ENCODE data around the gene CDC23.
"Not testable (repeated sequence)": the region's sequence is repeated elsewhere in the genome, so short reads cannot be mapped to it uniquely, and the experiment has no call there.

Gene CDC23

DNA sequence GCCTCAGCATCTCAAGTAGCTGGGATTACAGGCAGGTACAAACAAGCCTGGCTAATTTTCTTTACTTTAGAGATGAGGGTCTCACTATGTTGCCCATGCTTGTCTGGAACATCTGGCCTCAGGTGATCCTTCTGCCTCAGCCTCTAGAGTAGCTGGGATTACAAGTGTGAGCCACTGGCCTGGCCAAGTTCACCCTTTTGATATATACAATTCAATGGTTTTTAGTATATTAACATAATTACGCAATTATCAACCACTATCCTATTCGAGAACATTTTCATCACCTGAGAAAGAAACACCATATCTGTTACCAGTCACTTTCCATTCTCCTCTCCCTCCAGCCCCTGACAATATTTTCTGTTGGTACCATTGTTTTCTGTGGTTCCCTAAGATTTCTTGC, 3.7 kb upstream of the CDC23 start:
- no peak for DNase-seq (ENCODE audit: low spot score)

DNA sequence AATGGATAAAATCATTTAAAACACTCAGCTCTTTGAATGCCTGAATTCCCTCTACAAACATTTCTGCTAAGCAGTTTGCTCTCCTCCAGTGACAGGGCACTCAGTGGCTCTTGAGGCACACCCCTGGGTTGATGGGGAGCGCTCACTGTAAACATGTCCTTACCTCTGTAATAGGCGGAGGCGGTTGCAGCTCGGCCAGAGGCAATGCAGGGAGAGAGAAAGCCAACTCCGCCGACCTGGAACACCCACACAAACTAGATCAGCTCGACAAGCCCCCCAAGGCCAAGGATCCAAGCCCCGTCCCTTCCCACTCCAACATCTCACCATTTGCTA, 329 bp downstream of the CDC23 start:
- DNase-seq (ENCODE audit: low spot score) = peak; percentile 51

DNA sequence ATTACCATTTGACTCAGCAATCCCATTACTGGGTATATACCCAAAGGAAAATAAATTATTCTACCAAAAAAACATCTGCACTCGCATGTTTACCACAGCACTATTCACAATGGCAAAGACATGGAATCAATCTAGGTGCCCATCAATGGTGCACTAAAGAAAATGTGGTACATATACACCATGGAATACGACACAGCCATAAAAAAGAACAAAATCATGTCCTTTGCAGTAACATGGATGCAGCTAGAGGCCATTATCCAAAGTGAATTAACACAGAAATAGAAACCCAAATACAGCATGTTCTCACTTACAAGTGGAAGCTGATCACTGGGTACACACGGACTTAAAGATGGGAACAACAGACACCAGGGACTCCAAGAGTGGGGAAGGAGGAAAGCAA, 2.1 kb downstream of the CDC23 start:
- no peak for DNase-seq (ENCODE audit: low spot score)

DNA sequence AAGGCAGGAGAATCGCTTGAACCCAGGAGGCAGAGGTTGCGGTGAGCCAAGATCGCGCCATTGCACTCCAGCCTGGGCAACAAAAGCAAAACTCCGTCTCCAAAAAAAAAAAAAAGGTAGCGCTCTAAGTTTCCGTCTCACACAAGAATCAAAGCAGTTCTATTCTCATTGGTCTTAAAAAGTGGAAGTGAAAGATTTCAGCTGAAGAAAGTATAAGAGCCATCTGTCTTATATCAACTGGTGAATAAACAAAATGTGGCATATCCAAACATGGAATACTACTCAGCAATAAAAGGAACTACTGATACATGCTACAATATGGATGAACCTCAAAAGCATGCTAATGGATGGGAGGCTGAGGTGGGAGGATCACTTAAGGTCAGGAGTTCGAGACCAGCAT, 19.3 kb downstream of the CDC23 start:
- not testable (repeated sequence) for DNase-seq (ENCODE audit: low spot score)

DNA sequence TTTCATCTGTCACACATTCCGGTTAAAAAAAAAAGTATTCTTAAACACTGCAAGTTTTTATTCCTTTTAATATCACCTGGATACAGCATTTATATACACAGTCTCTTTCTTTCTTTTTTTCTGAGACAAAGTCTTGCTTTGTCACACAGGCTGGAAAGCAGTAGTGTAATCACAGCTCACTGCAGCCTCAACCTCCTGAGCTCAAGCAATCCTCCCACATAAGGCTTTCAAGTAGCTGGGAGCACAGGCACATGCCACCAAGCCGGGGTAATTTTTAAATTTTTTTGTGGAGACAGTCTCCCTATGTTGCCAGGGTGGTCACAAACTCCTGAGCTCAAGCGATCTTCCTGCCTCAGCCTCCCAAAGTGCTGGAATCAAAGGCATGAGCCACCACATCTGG, 20.3 kb downstream of the CDC23 start:
- DNase-seq (ENCODE audit: low spot score) = no peak

DNA sequence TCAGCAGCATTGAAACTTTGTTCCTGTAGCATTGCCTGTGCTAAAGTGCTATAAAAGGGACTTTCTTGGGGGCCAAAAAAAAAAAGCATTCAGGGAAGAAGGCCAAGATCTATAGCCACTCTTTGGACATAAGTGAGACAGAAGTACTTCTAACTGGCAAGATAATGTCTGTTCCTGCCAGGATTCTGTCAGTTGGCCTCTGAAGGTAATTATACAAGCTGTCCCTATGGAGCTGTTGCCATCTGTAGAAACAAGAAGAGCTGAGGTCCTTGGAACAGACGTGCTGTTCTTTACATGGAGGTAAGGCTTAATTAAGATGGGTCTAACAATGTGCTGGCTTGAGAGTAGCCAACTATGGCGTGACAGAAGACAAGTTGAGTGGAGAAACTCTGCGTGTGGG, 24.5 kb downstream of the CDC23 start:
- DNase-seq (ENCODE audit: low spot score) = no peak

DNA sequence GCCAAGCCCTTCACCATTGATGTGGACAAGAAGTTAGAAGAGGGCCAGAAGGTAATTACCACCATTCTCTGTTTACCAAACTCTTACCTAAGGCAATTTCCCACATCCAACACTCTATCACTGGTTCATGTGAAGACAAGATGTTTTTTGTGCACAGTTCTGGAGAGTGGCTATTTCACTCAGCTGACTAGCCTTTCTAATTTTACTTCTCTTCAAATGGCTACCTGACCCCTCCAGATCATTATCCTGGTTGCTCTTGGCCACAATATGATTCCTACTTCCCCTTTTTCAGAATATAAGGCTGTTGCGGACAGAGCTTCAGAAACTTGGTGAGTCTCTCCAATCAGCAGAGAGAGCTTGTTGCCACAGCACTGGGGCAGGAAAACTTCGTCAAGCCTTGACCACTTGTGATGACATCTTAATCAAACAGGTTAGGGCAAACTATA, 27.1 kb downstream of the CDC23 start:
- DNase-seq (ENCODE audit: low spot score) = no peak

DNA sequence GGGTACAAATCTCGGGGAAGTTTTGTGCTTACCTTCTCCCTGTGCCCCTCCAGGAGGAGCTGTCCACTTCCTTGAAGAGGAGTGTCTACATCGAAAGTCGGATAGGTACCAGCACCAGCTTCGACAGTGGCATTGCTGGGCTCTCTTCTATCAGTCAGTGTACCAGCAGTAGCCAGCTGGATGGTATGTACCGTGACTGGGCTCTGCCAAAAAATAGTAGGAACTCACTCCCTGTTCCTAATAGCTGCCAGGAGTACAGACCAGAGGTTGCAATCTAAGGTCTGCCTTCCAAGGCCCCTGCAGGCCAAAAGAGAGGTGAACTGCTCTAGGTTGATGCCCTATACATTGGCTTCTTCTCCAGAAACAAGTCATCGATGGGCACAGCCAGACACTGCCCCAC, 30.3 kb downstream of the CDC23 start:
- DNase-seq (ENCODE audit: low spot score) = no peak

DNA sequence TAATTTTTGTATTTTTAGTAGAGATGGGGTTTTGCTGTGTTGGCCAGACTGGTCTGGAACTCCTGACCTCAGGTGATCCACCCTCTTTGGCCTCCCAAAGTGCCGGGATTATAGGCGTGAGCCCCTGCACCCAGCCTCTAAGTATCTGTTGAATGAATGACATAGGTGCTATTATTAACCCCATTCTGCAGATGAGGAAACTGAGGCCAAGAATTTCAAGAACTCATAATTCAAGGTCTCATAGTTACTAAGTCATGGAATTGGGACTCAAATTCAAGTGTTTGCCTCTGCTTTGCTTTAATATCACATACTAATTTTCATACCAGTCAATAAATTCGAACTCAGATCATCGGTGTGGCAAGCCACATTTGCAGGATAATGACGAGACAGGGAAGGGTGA, 32.3 kb downstream of the CDC23 start:
- DNase-seq (ENCODE audit: low spot score) = no peak

DNA sequence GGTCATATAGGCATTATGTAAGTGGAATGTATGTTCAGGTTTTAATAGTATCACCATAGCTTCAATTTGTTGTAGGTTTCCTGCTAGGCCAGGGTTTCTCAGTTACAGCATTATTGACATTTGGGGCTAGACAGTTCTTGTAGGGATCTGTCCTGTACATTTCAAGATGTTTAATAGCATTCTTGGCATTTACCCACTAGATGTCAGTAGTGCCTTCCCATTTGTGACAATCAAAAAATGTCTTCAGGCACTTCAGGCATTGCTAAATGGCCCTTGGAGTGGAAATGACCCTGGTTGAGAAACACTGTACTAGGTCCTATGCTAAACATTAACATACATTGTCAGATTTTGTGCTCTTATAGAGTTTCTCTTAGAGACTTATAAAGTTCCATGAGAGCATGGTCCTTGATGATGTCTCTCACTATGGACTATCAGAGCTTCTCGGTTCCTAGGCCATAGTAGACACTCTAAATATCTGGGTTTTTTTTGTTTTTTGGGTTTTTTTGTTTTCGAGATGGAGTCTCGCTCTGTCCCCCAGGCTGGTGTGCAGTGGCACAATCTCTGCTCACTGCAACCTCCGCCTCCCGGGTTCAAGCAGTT, 32.8 kb downstream of the CDC23 start:
- DNase-seq (ENCODE audit: low spot score) = peak; percentile 89

DNA sequence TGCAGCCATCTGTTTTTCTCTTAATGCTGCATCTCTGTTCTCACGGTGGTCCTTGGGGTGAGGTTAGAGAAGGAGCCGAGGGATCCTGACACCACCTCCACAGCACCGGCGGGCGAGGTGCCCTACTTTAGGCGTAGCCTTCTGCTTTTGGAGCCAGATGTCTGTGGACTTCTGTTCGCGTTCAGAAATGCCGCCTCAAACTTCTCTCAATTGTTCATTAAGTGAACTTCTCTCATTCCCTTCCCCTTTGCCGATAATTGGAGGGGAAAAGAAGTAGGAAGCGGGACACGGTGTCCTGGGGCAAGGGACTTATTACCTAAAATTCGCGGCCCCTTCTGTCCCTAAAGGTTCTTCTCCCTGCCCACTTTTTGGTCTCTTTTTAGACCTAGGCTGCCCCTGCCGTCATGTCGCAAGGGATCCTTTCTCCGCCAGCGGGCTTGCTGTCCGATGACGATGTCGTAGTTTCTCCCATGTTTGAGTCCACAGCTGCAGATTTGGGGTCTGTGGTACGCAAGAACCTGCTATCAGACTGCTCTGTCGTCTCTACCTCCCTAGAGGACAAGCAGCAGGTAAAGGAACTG, 33.8 kb downstream of the CDC23 start:
- DNase-seq (ENCODE audit: low spot score) = peak; percentile 46

DNA sequence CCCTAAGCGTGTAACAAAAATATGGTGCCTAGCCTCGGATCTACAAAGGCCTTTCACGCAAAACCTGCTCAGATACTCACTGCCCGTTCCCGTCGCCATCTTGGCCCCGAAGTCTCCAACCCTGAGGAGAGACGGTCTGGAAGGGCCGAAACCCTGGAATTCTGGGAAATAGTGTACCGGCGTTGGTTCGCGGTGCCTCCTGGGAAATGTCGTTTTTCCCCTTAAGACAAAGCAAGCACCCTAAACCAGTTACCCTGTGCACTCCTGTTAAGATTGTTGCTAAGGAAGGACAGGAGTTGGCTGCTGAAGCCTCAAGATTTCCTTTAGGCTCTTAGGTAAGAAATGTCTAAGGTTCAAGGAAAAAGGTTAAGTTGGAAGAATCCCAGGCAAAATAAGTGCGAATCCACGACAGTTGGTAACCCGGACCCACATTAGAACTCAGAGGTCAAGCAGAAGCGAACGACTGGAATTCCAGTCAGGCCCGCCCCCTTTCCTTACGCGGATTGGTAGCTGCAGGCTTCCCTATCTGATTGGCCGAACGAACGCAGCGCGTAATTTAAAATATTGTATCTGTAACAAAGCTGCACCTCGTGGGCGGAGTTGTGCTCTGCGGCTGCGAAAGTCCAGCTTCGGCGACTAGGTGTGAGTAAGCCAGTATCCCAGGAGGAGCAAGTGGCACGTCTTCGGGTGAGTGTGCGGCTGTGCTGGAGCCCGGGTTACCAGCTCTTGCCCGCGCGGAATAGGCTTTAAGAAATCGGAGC, 34.4 kb downstream of the CDC23 start, which contains the start of the genes BRD8 and KIF20A:
TSS of gene BRD8 (minus strand) at position 115 of the 761 bp plus-strand sequence. CDS start at position 99, 16 bp downstream.
TSS of gene KIF20A (plus strand) at position 597 of the 761 bp plus-strand sequence. CDS start 569 bp downstream, outside the sequence.
- peak; percentile 99 for DNase-seq (ENCODE audit: low spot score)

DNA sequence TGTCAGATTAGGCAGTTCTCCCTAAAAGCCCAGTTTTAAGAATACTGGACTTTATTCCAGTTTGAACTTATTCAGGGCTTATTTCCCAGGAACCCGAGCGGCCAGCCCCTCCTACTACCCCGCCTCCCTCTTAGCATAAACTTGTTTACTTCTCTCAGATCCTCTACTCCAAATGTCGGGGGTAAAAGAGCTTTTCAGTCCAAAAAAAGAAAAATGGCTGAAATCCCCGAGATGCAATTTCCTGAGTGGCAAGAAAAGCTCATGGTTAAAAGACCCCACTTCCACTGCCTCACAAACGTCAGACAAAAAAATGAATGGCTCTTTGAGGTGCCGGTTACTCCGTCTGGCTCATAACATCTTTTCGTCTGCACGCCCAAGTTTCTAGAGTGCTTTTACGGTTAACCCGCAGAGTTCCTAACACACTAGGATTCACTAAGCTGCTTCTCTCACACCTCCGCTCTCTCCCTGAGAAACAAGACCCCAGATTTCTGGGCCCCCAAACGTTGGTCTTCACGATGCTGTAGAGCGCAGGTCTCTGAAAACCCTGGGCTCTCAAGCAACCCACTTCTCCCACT, 35.1 kb downstream of the CDC23 start:
- peak; percentile 34 for DNase-seq (ENCODE audit: low spot score)

DNA sequence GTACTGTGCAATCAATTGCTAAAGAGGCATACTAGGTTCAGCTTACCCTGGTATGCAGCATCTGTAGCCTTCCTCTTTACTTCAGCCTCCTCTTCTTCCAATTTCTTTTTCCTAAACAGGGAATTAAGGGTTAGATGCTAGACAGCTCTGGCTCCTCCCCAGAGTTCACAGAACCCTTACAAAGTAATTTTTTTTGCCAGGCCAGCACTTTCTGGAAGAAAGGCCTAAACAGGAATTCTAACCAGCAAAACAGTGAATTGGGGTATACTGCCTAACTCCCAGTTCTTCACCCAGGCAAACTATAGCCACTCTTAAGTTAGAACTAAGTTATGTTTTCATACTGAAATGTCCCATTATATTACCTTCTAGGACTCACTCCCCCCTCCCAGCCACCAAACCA, 42.8 kb downstream of the CDC23 start:
- DNase-seq (ENCODE audit: low spot score) = no peak

DNA sequence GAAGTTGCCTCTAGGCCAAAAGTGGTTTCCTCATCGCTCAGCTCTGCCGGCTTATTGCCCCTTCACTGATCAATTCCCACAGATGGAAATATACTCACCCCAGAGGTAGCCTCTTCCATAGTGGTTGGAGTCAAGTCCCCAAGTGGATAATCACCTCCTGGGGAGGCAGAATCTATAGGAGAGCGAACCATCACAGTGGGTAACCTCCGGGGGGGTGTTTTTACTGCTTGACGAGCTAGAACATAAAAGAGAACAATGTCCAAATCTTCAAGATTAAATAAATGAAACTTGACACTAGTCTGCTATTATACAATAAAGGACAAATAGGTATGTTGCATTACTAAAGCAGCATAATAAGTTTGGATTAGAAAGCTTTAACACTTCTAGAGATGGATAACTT, 44.0 kb downstream of the CDC23 start:
- no peak for DNase-seq (ENCODE audit: low spot score)

DNA sequence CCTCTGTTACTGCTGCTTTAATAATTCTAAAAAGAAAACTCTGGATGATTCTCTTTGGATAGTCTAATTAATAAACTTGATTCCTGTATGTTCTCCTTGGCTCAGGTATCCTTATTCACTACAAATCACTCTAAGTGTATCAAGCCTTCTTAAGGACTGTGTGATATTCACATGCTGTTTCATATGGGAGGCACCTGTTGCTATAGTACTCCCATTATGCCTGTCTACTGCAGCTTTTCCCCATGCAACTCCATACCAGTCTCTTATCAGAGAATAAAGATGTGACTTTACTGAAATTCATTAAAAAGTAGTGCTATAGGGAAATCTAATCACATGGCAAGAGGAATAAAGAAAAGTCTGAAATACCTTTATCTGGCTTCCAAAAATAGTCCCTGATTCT, 49.4 kb downstream of the CDC23 start:
- no peak for DNase-seq (ENCODE audit: low spot score)

DNA sequence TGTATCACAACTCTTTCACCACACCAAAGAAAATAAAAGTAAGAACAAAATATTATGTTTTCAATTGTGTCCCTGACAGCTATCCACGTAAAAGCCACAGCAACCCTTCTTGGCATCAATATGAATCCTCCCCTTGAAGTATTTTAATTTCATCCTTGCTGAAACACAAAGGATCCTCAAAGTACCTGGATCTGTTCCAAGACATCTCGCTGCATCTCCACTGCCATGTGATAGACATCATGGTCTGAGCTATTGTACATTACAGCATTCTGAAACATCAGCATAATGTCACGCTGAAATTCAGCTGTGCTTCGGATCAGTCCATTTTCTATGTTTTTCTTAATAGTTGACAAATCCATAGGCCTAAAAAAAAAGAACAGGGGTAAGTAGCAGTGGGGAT, 52.4 kb downstream of the CDC23 start:
- no peak for DNase-seq (ENCODE audit: low spot score)

DNA sequence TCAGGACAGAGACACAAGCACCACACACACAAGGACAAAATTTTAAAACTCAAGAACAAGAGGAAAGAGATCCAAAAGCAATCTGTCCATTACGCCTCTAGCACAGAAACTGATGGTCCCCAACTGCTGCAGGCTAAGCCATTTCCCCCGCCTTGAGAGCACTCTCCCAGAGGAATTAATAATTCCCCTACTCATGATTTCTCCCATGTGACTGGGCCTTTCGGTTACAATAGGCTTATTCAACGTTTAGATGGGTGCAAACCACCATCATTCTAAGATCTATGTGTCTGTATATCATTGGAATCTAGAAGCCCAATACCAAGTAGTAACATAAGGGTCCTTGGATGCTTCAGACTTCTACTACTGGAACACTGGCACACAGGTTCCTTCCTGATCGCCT, 53.5 kb downstream of the CDC23 start:
- no peak for DNase-seq (ENCODE audit: low spot score)

DNA sequence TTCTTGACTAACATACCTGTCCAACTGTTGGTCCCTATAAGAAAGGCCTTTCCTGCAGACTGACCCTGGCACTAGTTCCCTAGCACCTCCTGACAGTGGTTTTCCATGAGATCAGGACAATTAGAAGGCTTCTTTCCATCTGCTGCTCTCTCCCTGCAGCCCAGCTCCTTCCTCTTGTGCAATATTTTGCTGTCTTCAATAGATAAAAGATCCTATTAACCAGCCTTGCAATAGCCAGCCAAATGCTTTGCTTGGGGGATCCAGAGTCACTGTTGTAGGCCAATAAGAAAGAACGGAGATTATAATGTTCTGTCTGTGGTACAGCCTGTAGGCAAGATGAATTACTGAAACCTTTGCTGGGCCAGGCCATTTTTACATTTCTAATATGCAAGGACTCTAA, 55.5 kb downstream of the CDC23 start:
- no peak for DNase-seq (ENCODE audit: low spot score)

DNA sequence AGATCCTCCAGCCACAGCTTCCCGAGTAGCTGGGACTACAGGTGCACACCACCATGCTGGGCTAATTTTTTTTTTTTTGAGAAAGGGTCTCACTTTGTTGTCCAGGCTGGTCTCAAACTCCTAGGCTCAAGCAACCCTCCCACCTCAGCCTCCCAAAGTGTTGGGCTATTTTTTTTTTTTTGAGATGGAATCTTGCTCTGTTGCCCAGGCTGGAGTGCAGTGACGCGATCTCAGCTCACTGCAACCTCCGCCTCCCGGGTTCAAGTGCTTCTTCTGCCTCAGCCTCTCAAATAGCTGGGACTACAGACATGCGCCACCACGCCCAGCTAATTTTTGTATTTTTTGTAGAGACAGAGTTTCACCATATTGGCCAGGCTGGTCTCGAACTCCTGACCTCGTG, 57.1 kb downstream of the CDC23 start:
- DNase-seq (ENCODE audit: low spot score) = not testable (repeated sequence)

DNA sequence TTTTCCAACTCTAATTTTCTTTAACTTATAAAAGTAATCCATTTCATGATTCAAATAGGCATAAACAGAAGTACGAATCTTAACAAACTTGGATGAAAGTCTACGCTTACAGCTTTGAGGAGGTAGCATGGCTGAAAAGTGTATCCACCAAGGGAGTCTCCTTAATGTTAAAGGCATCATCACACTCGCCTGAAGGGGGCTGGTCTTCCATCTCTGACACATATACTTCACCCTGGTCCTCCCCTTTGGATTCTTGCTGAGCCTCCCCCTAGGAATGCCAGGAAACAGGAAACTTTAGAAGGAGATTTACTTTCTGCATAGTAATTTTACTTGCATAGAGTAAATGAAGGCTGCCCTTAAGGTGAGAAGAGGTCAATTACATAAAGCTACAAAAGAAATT, 63.6 kb downstream of the CDC23 start:
- peak; percentile 40 for DNase-seq (ENCODE audit: low spot score)

DNA sequence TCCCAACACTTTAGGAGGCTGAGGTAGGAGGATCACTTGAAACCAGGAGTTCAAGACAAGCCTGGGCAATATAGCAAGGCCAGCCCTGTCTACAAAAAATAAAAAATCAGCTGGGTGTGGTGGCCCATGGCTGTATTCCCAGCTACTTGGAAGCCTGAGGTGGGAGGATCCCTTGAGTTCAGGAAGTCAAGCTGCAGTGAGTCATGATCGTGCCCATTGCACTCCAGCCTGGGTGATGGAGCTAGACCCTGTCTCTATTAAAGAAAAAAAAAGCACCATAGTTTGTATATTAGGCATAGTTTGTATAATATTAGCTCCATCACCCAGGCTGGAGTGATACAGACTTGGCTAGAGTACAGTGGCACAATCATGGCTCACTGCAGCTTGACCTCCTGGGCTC, 64.3 kb downstream of the CDC23 start:
- DNase-seq (ENCODE audit: low spot score) = peak; percentile 62

DNA sequence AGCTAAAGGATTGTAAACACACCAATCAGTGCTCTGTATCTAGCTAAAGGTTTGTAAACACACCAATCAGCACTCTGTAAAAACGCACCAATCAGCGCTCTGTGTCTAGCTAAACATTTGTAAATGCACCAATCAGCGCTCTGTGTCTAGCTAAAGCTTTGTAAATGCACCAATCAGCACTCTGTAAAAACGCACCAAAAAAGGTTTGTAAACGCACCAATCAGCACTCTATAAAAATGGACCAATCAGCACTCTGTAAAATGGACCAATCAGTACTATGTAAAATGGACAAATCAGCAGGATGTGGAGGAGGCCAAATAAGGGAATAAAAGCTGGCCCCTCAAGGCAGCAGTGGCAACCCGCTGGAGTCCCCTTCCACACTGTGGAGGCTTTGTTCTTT, 69.5 kb downstream of the CDC23 start:
- DNase-seq (ENCODE audit: low spot score) = not testable (repeated sequence)
